NCI-H146 treated with DMSO at 0.1 percent for 48 hours (cell line): ENCODE measurements around the gene UBE2O.

Experiments used
- DNase-seq: peaks from one replicate; lab custom pipeline; 2025; ENCODE audit not compliant: unreplicated experiment; lab: John Stamatoyannopoulos, UW

The UBE2O gene

DNA sequence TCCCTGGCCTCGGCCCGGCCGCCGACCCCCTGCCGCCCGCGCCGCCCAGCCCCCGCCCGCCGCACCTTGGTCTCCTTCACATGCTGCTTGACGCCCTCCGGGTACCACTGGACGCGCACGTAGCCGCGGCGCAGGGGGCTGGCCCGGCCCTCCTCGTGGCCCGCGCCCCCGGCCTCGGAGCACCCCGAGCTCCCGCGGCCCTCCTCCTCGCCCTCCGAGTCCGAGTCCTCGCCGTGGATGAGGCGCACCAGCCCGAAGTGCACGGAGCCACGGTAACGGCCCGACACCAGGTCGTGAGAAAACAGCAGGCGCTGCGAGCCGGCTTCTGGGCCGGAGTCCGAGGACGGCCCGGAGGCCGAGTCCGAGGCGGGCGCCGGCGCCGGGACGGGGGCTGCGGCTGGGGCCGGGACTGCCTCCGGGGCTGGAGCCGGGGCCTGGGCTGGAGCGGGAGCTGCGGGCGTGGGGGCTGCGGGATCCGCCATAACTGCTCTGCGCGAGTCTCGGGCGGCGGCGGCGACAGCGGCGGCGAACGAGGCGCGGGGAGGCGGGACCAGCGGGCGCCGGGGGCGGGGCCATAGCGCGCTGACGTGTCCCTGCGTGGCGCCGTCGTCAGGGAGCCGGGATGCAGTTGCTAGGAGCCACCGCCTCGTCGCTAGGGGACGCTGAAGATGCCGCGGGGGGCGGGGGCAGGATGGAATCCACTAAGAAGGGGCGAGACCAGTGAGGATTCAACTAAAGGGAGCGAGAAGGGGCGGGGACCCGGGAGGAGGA, at the start of gene UBE2O:
UBE2O (minus strand) TSS at position 493 of the 771 bp plus-strand sequence; CDS start at position 482, 11 bp downstream.
- peak; percentile 79 for DNase-seq

DNA sequence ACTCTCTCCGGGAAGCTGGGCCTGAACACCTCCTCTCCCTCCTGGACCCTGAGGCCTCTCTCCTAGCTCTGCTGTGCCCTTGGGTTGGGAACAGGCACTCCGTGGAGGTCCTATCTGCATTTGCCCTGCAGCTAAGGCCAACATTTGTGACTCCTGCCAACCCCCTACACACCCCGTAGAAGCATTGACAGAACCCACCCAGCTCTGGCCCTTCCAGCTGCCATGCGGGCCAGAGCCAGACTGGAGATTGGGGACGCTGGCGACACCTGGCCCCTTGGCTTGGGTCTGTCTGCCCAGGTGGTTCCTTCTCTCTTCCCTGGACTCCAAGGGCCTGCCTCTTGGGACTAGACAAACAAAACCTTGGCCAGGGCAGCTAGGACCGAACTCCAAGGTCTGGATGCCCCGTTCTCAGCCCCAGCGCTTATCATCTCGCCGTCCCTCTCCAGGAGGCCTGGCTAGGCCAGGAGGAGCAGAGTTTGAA, 48.9 kb upstream of the UBE2O start:
- DNase-seq, result no peak

DNA sequence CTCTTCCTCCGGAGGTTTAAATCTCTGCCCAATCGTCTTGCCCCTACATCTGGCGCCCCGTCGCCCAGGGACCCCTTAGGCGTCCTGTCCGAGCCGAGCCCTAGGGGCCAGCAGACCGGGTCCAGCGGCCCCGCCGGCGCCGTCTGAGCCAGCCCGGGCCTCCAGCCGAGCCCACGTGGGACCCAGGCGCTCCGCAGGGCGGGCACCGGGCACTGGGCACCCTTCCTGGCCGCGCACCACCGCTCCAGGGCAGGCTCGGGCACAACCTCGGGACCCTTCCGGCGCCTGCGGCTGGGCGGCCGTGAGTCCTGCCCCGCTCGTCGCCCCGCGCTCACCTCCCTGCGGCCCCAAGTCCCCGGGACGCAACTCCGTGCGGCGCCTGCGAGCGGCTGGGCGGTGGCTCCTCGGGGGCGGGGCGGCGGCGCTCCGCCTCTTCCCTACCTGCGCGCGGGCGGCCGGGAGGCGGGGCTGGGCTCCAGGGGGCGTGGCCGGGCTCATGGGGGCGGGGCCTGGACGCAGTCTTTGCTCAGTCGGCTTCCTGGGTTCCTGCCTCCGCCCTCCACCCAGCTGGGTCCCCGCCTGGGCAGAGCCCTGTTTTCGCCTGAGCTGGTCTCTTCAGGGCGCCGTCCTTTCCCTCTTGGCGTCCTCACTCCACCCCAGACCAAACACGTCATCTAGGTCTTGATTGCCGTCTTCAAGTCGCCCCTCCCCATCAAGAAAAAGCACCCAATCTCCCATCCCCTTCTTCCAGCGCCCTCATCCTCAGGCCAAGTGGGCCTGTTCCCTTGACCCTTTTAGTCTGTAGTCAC, 48.3 kb upstream of the UBE2O start, which contains the start of gene RHBDF2:
RHBDF2 (minus strand) TSS at position 406 of the 809 bp plus-strand sequence. CDS start 19,899 bp downstream, outside the sequence.
- DNase-seq, result peak; percentile 60

DNA sequence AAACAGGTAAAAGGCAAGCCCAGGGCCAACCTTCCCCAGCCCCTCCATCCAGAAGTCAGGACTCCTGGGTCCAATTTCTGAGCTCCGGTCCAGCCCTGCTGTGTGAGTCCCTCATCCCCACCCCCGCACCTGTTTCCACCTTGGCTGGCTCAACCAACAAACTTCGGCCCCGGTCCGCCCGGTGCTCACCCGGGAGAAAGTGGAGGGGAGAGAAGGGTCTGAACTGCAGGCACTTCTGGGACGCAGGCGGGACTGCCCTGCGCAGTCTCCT, 47.7 kb upstream of the UBE2O start:
- DNase-seq, result no peak

DNA sequence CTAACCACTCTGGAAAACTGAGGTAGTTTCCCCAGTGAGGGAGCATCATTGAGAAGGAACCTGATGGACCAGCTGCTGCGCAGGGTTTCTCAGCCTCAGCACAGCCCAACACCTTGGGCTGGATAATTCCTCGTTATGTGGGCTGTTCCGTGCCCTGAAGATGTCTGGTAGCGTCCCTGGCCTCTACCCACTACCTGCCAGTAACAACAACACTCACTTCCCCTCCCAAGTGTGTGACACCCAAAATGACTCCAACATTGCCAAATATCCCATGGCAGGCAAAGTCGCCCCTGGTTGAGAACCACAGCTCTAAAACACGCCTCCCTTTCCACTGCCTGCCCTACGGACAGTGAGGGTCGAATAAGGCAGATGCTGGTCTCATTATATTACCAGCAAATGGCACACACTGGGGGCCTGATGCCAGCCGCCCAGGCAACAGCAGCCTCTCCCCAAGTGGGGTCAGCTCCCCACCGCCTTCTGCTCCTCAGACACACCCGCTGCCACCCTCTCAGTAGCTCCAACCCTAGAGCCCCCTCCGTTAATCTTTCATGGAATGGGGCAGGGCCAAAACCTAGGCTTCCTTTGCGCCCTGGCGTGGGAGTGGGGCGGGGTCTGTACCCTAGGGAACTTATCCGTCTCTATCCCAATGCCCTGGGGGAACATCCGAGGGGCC, 47.3 kb upstream of the UBE2O start:
- DNase-seq, result no peak

DNA sequence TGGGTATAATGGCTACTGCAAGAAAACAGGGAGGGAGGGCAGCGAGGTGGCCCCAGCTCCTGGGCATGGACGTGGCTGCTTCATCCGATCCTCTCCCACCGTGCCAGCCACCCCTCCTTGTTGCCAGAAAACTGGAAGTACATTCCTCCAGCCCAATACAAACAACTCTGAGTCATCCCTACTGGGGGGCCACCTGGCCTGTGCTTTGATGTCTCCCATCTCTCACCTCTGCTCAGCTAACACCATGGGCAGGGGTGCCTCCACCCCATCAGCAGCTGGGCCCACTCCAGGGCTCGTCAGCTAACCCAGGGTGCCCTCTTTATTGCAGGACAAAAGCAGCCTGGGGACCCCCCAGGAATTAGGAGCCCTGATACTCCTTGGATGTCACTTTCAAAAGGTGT, 46.3 kb upstream of the UBE2O start:
- DNase-seq, result no peak

DNA sequence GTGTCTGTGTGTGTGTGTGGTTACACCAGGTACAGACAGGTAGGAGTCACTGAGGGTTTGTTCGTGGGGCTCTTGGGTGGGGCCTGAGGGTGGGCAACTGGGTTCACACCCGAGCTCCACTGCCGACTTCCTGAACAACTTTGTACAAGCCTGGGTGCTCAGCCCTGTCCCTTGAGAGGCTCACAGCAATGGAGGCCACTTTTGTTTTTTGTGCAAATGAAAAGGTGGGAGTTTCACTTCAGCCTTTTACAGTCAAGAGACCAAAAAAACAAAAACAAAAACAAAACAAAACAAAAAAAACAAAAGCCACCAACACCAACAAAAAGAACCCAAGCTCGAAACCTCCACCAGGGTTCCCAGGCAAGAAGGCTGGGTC, 45.9 kb upstream of the UBE2O start:
- DNase-seq, result no peak

DNA sequence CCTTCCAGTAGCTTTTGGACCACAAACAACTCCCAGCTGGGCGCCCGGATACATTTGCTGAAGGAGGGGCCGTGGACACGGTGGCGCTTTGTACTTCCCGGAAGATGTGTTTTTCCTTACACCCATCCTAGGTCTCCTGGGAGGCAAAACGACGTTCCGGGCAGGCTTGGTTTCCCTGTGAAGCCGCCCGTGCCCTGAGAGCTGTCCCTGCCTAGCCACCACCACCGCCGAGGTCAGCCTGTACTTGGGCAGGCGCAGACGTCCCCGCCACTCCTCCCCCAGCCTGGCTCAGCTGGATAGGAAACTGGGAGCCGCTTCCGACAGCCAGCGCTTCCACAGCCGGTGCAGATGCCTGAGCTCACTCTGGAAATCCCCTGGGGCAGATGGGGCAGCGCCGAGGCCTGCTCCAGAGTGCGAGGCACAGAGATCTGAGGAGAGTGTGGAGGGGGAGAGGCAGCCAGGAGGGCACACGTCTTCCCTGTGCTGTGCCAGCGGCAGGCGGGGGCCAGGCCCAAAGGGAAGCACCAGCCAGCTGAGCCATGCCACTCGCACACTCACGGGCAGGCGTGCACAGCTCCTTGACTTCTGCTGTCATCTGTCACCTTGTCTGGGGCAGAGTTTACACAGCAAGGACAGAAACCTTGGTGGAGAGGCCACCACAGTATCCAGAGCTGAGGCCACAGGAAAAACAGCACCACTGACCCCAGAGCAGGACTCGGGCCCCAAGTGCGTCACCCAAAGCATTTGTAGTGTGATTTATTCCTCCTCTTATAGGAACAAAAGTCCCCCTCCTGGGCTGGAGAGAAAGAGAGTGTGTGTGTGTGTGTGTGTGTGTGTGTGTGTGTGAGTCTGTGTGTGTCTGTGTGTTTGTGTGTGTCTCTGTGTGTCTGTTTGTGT, 45.3 kb upstream of the UBE2O start:
- DNase-seq, result no peak

DNA sequence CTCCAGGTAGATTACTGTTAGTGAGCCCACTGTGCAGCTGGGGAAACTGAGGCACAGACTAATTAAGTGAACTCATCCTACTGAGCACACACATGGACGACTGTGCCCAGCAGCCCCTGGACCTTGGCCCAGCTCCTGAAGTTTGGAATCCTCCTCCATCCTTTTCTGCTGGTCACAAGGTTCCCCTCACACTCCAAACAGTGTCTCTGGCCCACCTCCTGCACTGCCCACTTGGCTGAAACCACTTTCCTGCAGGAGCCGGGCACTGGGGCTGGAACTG, 44.7 kb upstream of the UBE2O start:
- no peak for DNase-seq

DNA sequence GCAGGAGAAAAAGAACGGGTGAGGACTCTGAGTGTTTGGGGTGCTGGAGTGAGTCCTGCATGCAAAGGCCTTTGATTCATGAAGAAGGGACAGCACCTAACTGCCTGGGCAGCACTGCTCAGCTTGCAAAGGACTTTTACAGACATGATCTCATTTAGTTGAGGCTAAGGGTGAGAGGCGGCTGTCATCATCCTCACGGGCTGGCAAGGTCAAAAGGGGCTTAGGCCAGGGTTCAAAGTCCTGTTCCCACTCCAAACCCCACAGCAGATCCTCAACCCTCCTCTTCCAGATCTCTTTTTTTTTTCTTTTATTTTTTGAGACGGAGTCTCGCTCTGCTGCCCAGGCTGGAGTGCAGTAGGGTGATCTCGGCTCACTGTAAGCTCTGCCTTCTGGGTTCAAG, 43.5 kb upstream of the UBE2O start:
- DNase-seq, result no peak

DNA sequence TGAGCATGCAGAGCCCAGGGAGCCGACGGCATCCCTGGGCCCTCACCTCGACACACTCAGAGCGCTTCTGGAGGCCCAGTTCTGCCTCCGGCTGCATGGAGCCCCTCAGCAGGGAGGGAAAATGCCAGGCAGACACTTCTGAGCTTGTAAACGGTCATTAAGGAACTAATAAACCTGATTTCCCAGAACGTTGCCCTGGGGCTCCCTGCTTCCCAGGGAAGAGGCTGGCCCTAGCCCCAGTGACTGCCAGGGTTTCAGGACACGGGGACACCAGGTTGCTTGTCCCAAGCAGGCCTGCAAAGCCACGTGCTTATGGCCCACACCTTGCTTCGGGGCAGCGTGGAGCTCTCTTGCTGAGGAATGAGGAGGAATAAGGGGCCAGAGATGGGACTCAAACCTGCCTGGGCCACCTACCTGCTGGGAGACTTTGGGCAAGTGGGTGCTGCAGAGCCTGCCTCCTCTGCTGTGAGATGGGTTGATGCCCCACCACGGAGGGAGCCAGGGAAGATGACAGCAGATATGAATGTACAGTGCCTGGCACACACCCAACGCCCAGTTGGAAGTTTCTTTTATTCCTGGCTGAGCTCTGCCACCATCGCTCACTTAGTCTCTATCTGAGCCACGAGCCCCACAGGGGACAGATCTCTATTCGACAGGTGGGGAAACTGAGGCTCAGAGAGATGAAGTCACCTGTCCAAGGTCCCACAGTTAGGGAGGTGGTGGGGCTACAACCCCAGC, 42.9 kb upstream of the UBE2O start:
- DNase-seq, result no peak

DNA sequence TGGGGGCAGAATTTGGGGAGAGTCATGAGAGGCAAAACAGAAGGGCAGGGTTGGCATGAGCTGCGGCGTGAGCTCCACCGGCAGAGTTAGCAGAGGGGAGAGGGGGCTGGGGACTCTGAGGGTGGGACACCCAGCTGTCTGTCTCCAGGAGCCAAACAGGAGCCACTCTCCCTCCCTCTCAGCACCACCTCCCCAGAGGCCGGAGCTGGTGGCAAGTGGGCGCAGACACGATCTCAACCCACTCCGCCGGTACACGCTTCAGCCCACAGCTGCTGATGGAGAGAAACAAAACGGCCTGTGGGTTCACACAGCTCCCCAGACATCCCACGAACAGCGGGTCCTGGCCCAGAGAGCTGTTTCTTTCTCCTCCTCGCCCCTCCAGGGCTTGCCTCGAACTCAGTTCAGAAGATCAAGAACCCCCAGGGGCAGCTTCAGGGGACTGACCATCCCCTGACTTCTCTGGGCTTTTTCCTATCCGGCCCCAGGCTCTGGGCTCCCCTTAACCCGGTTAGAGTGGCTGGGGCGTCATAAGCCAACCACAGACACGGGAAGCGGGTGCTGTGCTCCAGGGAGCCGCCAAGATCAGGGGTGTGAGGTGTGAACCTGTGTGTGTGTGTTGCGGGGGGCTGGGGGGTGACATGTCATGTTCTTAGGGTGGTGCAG, 40.7 kb upstream of the UBE2O start:
- DNase-seq, result no peak

DNA sequence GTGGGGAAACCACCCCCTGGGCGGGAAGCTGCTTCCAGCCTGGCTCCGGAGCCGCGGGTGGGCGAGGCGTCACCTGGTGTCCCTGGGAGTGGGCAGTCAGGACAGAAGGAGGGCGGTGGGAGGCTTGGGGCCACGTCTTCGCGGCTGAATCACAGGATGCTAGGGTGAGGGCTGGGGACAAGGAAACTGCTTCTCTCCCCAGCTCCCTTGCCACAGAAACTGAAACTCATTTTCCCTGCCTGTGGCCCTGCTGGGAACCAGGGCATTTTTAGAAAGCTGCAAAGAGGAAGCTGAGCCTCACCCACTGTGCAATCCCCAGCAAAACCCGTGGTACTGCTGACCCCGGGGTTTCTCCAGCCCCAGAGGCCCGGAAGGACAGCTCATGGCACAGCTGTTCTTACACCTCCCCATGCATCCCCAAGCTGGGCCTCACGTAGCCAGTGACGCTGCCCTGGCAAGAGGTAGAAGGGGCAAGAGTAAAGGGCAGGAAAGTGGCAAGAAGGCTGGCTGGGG, 40.1 kb upstream of the UBE2O start:
- no peak for DNase-seq

DNA sequence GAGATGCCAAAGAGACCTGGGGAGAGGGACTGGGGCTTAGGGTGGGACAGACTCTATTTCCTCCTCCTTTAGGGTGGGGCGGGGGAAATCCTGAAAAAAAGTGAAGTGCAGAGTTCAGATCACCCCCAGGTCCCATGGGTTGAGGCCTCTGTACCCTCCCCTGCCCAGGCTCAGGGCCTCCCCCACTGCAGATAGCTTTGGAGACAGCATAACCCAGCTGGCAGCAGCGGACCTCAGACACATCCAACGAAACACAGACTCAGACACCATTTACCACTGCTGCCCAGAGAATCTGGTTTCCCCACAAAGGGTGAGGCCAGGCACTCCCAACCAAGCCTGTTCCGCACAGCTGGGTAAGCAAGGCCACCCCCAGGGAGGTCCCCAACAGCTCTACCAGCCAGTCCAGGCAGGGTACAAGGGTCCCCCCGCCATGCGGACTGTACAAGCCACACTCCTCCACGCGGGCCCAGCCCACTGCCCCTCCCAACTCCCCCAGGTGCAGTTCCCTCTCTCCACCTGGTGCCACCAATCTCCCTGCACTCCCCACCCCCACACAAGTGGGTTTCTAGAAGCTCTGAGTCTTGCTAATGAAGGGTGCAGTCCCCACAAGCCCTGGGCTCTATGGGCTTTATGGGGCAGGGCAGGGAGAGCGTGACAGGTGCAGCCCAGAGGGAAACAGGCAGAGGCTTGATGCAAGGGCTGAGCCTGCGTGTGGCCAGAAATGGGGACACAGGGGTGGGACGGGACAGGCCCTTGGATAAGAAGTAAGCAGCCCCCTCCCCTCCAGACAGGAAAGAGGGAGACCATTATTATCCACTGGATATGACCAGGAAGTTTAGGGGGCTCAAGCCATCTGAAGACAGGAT, 39.4 kb upstream of the UBE2O start:
- DNase-seq, result peak; percentile 32

DNA sequence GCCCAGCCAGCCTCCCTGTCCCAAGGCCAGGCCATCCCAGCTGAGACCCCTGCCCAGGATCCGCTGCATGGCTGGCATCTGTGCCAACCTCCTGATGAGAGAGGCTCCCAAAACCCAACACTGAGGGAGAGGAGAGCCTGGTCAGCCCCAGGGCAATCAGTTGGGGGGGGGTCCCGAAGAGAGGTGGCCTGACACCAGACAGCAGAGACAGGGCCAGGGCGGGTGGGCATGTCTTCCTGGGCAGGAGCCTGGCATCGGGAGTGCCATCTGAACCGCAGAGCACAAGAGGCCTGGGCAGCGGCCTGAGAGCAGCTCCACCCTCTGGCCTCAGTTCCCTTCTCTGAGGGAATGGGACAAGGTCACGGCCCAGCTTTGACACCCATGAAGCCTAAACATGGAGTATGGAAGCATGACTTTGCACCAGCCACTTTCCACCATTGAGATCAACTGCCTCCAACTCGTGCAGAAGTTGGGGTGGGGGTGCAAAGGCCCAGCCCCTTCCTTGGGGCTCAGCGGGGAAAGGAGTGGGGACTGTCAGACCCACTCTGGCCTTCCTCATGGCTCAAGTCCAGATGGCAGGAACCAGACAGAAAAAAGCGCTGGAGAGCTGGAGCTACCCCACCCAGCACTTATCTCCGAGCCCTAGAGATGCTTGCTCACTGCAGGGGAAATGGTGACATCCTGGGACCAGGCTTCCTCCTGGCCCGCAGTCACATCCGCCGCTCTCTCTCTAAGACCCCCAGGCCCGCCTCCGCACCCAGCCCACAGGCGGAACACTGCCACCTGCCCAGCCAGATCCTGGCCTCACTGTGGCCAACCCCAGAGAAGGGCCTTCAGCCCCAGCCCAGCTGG, 38.5 kb upstream of the UBE2O start:
- DNase-seq, result no peak

DNA sequence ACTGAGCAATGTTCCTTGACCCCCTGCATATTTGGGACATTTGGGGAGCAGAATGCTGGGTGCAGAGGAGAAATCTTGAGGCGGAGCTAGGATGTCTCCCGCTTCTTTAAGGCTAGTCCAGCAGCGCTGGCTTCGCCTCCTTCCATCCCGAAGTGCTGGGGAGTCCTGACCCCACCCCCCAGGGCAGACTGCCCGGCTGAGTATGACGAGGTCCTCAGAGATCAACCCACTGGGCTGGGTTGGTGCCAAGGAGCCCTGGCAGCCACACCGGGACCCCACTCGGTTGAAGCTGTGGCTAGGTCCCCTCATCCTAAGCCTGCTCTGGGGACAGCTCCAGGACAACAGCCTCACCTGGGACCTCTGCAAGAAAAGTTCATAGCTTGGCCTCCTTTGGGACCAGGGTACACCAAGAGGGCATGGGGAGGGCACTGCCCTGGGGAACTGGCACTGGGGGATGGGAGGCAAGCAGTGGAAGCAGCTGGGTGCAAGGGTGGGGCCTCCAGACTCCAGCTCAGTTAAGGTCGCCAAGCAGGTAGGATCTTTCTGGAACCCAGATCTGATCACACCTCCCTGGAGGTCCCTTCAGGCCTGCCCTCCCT, 37.3 kb upstream of the UBE2O start:
- no peak for DNase-seq

DNA sequence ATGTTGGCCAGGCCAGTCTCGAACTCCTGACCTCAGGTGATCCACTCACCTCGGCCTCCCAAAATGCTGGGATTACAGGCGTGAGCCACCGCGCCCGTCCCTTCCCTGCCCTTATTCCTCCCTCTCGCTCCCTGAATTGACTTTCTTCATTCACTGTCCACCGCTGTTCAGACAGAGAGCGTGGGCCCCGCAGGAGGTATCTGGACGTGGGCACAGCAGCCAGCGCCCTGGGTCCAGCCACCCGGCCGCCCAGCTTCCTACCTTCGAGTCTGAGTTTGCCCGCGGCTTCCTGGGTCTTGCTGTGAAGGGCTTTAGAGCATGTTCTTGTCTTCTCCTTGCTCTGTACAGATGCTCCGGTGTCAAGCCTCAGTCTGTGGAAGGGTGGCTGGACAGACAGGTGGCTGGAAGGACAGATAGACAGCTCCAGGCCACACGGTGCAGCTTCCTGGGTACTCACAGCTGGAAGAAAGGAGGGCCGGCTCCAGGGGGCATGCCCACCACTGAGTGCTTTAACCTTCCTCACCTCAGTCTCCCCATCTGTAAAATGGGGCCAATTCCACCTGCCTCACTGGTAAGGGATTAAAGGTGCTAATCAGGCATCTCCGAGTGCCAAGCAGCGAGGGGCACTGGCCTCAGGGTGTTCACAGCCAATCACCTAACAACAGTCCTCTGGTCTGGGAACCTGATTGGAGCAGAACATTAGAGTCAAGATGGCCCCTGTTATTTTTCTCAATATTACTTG, 34.7 kb upstream of the UBE2O start:
- no peak for DNase-seq
